Inferior parietal cortex (tissue), 1 donor: Measurements from ENCODE around the gene RRAD.
A peak's percentile ranks its signal among the peaks of the same experiment; 100 is the strongest.
"Not testable (repeated sequence)": the region's sequence is repeated elsewhere in the genome, so short reads cannot be mapped to it uniquely, and the experiment has no call there.

Experiments used
- DNase-seq: peaks from one replicate; pipeline ENCODE4 v3.0.0-alpha.2; 2016; ENCODE audit errors: extremely low spot score

Gene RRAD

GRCh38 chr16:66925322-66925840, at the start of gene RRAD:
Gene RRAD, minus strand, starts transcription at chr16:66925535. Its CDS starts 356 bp downstream, at chr16:66925179.
- DNase-seq: no peak

GRCh38 chr16:66974932-66975246, 49.6 kb upstream of the RRAD start:
- not testable (repeated sequence) for DNase-seq

GRCh38 chr16:66974156-66974931, 49.0 kb upstream of the RRAD start:
- not testable (repeated sequence) for DNase-seq

GRCh38 chr16:66973716-66974115, 48.4 kb upstream of the RRAD start:
- DNase-seq: no peak

- DNase-seq: no peak
Observed at GRCh38 chr16:66972983-66973382, 47.6 kb upstream of the RRAD start.

GRCh38 chr16:66970775-66971720, 45.7 kb upstream of the RRAD start:
- no peak for DNase-seq

- DNase-seq: no peak
Observed at GRCh38 chr16:66968847-66969246, 43.5 kb upstream of the RRAD start.

- DNase-seq: no peak
Observed at GRCh38 chr16:66964049-66964448, 38.7 kb upstream of the RRAD start.

- DNase-seq: no peak
Observed at GRCh38 chr16:66961914-66962313, 36.6 kb upstream of the RRAD start.

- peak; percentile 53 for DNase-seq
Observed at GRCh38 chr16:66961065-66961744, 35.9 kb upstream of the RRAD start, which contains the start of gene CES3. Gene CES3, plus strand, starts transcription at chr16:66961266. Its CDS starts 42 bp downstream, at chr16:66961308.

- DNase-seq: no peak
Observed at GRCh38 chr16:66960270-66960669, 34.9 kb upstream of the RRAD start.

- DNase-seq: peak; percentile 45
Observed at GRCh38 chr16:66959704-66960161, 34.4 kb upstream of the RRAD start.

- DNase-seq: no peak
Observed at GRCh38 chr16:66958857-66959703, 33.7 kb upstream of the RRAD start.

- DNase-seq: not testable (repeated sequence)
Observed at GRCh38 chr16:66956154-66956457, 30.8 kb upstream of the RRAD start.

- DNase-seq: not testable (repeated sequence)
Observed at GRCh38 chr16:66955363-66956153, 30.2 kb upstream of the RRAD start.

GRCh38 chr16:66954097-66954659, 28.8 kb upstream of the RRAD start:
- peak; percentile 95 for DNase-seq

- DNase-seq: no peak
Observed at GRCh38 chr16:66953462-66954096, 28.2 kb upstream of the RRAD start.

GRCh38 chr16:66952430-66953110, 27.2 kb upstream of the RRAD start:
- no peak for DNase-seq
